NCI-H2196 (cell line): ENCODE measurements around the gene AGTR1.

Experiments
- DNase-seq: peaks from one replicate; lab custom pipeline; 2025; ENCODE audit not compliant: unreplicated experiment; lab: John Stamatoyannopoulos, UW

AGTR1 gene

GRCh38 chr3:148697306-148698189 is at the start of gene AGTR1:
AGTR1 (plus strand) TSS chr3:148697903; CDS start chr3:148741036, 43,133 bp downstream.
- no peak for DNase-seq

GRCh38 chr3:148648685-148649352 is 48.9 kb upstream of the AGTR1 start:
- no peak for DNase-seq

GRCh38 chr3:148651549-148651948 is 46.2 kb upstream of the AGTR1 start:
- no peak for DNase-seq

- DNase-seq: no peak
Observed at GRCh38 chr3:148654433-148654832, 43.3 kb upstream of the AGTR1 start.

- DNase-seq: no peak
Observed at GRCh38 chr3:148657470-148657869, 40.2 kb upstream of the AGTR1 start.

- DNase-seq: no peak
Observed at GRCh38 chr3:148659512-148659911, 38.2 kb upstream of the AGTR1 start.

GRCh38 chr3:148680289-148680688 is 17.4 kb upstream of the AGTR1 start:
- no peak for DNase-seq

GRCh38 chr3:148681080-148681479 is 16.6 kb upstream of the AGTR1 start:
- DNase-seq: no peak

GRCh38 chr3:148682997-148683396 is 14.7 kb upstream of the AGTR1 start:
- no peak for DNase-seq

- no peak for DNase-seq
Observed at GRCh38 chr3:148694116-148694515, 3.6 kb upstream of the AGTR1 start.

GRCh38 chr3:148698190-148698810 is 597 bp downstream of the AGTR1 start:
- DNase-seq: no peak

GRCh38 chr3:148705314-148705713 is 7.6 kb downstream of the AGTR1 start:
- DNase-seq: no peak

- no peak for DNase-seq
Observed at GRCh38 chr3:148707601-148708380, 10.1 kb downstream of the AGTR1 start.

- no peak for DNase-seq
Observed at GRCh38 chr3:148708409-148708808, 10.7 kb downstream of the AGTR1 start.

GRCh38 chr3:148709560-148710253 is 12.0 kb downstream of the AGTR1 start:
- no peak for DNase-seq

GRCh38 chr3:148710665-148711064 is 13.0 kb downstream of the AGTR1 start:
- no peak for DNase-seq

- DNase-seq: no peak
Observed at GRCh38 chr3:148711981-148712666, 14.4 kb downstream of the AGTR1 start.

GRCh38 chr3:148714521-148714920 is 16.8 kb downstream of the AGTR1 start:
- DNase-seq: no peak

GRCh38 chr3:148716657-148717056 is 19.0 kb downstream of the AGTR1 start:
- no peak for DNase-seq
